CD4-positive, alpha-beta T cell (primary cell): ENCODE results near the gene ADAMTS7. TPM values are rescaled to one million over a fixed set of nuclear protein-coding genes. Genes with fewer than 3 reads are reported as not detected.
"Not testable (repeated sequence)": the region's sequence is repeated elsewhere in the genome, so short reads cannot be mapped to it uniquely, and the experiment has no call there.

Experiments
- ATAC-seq: fragments of 200-7000 bp; cut with Tn5 transposase; one replicate; pipeline ENCODE4 v1.10.0; 2022; ENCODE audit warnings: mild to moderate bottlenecking; ENCODE audit not compliant: poor library complexity
- CTCF ChIA-PET: fragments of 350-600 bp; sonication (Branson Sonifier 250); formaldehyde crosslinking; loops from one replicate; lab custom pipeline; 2021; ENCODE audit warnings: antibody characterized with exemption, inconsistent platforms; lab: Charles Lee
- POLR2A ChIA-PET: fragments of 350-600 bp; sonication (Branson Sonifier 250); formaldehyde crosslinking; loops from one replicate; lab custom pipeline; 2021; ENCODE audit warnings: antibody characterized with exemption, inconsistent platforms; lab: Charles Lee
- DNase-seq, 14 experiments: peaks; one replicate each; pipeline ENCODE4 v3.0.0-alpha.2; 2013 to 2020; ENCODE audit warnings: mixed read lengths in 2 of 14
- H3K27ac ChIP-seq, 2 donors: one replicate each; pipeline versions ENCODE4 v1.5.1 to v1.7.0; 2013; ENCODE audit warnings: low read length in 2 of 2, low read depth in 1 of 2, mild to moderate bottlenecking in 1 of 2
- H3K27me3 ChIP-seq, 2 experiments: 1 replicate in 1 of 2; 2 replicates in 1 of 2; pipeline versions ENCODE4 v1.6.1 to v1.7.0; 2013; ENCODE audit warnings: low read length in 2 of 2, control low read depth in 1 of 2, mild to moderate bottlenecking in 1 of 2, moderate library complexity in 1 of 2; ENCODE audit not compliant: insufficient read depth in 2 of 2, control insufficient read depth in 1 of 2
- H3K36me3 ChIP-seq: one replicate; pipeline ENCODE4 v1.6.1; 2013; ENCODE audit warnings: low read length, control low read depth; ENCODE audit not compliant: insufficient read depth
- H3K4me1 ChIP-seq: one replicate; pipeline ENCODE4 v1.6.1; 2013; ENCODE audit warnings: low read length, control low read depth; ENCODE audit not compliant: insufficient read depth
- H3K4me3 ChIP-seq: one replicate; pipeline ENCODE4 v1.5.1; 2013; ENCODE audit warnings: mild to moderate bottlenecking, low read length, moderate library complexity
- H3K9me3 ChIP-seq, 2 experiments: 1 replicate in 1 of 2; 2 replicates in 1 of 2; pipeline versions ENCODE4 v1.6.1 to v1.7.0; 2013; ENCODE audit warnings: low read length in 2 of 2, mild to moderate bottlenecking in 2 of 2, control low read depth in 1 of 2, moderate library complexity in 1 of 2; ENCODE audit not compliant: control insufficient read depth in 1 of 2, insufficient read depth in 1 of 2
- H3K27ac Mint-ChIP-seq: one replicate; pipeline ENCODE4 v1.8.0; 2020; ENCODE audit warnings: mixed read lengths
- H3K27me3 Mint-ChIP-seq: one replicate; pipeline ENCODE4 v1.8.0; 2021; ENCODE audit warnings: mixed read lengths
- H3K36me3 Mint-ChIP-seq: one replicate; pipeline ENCODE4 v1.8.0; 2021; ENCODE audit warnings: low read depth, mixed read lengths
- H3K4me1 Mint-ChIP-seq: one replicate; pipeline ENCODE4 v1.8.0; 2021; ENCODE audit warnings: low read depth, mixed read lengths
- H3K4me3 Mint-ChIP-seq: one replicate; pipeline ENCODE4 v1.8.0; 2020; ENCODE audit warnings: mild to moderate bottlenecking, mixed read lengths
- H3K9me3 Mint-ChIP-seq: one replicate; pipeline ENCODE4 v1.8.0; 2020; ENCODE audit warnings: mixed read lengths
- intact Hi-C, 2 experiments: fragments of 100-400 bp; cut with DNase I in 1 of 2; cut with micrococcal nuclease in 1 of 2; formaldehyde crosslinking; loops; one replicate each; pipeline versions ENCODE4 v1.15.1 to v1.9.0; 2023 to 2025; cut with DNase I, micrococcal nuclease
- total RNA-seq, 174 experiments: library from RNA in 2 of 174; stranded (reverse) in 2 of 174; gene quantifications; one replicate each; pipeline ENCODE4 v1.2.3 and lab custom pipeline; 2021 to 2026
- TF ChIP-seq, protein P1 (sequence below): fragments of 200-600 bp; IDR thresholded peaks from one replicate; pipeline ENCODE4 v1.8.0; 2022; ENCODE audit warnings: antibody characterized with exemption, mild to moderate bottlenecking

The ADAMTS7 gene
- total RNA-seq, 2 experiments from 2014 or later = 0.11 to 0.30 TPM

DNA sequence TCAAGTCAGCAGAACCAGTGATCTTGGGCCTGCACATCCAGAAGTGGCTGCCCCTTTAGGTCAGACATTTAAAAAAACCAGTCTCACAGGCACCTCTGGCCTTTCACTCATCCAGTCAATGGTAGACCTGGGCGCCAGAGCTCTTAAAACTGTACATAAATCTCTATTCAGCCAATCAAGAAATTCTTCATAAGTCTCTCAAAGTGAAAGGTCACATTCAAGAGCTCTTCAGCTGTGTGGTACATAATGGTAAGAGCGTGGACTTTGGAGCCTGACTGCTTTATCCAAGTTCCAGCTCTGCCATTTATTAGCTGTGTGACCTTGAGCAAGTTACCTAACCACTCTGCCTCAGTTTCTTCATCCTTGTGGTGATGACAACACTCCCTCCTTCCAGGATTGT lies 39.1 kb upstream of the ADAMTS7 start:
- CTCF ChIA-PET = no interaction called here
- DNase-seq = no peak
- intact Hi-C loops = no loop called here

DNA sequence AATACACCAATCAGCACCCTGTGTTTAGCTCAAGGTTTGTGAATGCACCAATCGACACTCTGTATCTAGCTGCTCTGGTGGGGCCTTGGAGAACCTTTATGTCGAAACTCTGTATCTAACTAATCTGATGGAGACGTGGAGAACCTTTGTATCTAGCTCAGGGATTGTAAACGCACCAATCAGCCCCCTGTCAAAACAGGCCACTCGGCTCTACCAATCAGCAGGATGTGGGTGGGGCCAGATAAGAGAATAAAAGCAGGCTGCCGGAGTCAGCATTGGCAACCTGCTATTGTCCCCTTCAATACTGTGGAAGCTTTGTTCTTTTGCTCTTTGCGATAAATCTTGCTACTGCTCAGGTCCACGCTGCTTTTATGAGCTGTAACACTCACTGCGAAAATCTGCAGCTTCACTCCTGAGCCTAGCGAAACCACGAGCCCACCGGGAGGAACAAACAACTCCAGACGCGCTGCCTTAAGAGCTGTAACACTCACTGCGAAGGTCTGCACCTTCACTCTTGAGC lies 36.2 kb upstream of the ADAMTS7 start:
- H3K27ac Mint-ChIP-seq, ATAC-seq, H3K4me1 Mint-ChIP-seq, H3K27me3 Mint-ChIP-seq, DNase-seq, H3K9me3 ChIP-seq, H3K36me3 ChIP-seq, CTCF ChIA-PET, H3K27ac ChIP-seq, H3K36me3 Mint-ChIP-seq, H3K9me3 Mint-ChIP-seq, intact Hi-C loops, H3K27me3 ChIP-seq, H3K4me3 Mint-ChIP-seq, POLR2A ChIA-PET, H3K4me1 ChIP-seq, H3K4me3 ChIP-seq: not testable (repeated sequence)

More for the DNA sequence above, 39.1 kb upstream of the ADAMTS7 start:
- POLR2A ChIA-PET = no interaction called here
- H3K27me3 ChIP-seq = peaks cover 0 to 2% of the 10 kb centered on the region in 2 experiments
- Mint-ChIP-seq H3K27me3 (no peaks in the 10 kb centered on the region), H3K27ac (no peak overlapping the region), H3K4me3 (no peak overlapping the region), H3K4me1 (no peaks in the 10 kb centered on the region), H3K9me3 (no peaks in the 10 kb centered on the region), H3K36me3 (no peaks in the 10 kb centered on the region)
- H3K27ac ChIP-seq = no peak overlapping the region
- no peaks in the 10 kb centered on the region for H3K9me3 ChIP-seq
- no peaks in the 10 kb centered on the region for H3K36me3 ChIP-seq
- TF ChIP-seq, protein P1, sequence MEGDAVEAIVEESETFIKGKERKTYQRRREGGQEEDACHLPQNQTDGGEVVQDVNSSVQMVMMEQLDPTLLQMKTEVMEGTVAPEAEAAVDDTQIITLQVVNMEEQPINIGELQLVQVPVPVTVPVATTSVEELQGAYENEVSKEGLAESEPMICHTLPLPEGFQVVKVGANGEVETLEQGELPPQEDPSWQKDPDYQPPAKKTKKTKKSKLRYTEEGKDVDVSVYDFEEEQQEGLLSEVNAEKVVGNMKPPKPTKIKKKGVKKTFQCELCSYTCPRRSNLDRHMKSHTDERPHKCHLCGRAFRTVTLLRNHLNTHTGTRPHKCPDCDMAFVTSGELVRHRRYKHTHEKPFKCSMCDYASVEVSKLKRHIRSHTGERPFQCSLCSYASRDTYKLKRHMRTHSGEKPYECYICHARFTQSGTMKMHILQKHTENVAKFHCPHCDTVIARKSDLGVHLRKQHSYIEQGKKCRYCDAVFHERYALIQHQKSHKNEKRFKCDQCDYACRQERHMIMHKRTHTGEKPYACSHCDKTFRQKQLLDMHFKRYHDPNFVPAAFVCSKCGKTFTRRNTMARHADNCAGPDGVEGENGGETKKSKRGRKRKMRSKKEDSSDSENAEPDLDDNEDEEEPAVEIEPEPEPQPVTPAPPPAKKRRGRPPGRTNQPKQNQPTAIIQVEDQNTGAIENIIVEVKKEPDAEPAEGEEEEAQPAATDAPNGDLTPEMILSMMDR = no peak
- H3K4me1 ChIP-seq = no peaks in the 10 kb centered on the region
- H3K4me3 ChIP-seq = no peak overlapping the region
- no peak for ATAC-seq

DNA sequence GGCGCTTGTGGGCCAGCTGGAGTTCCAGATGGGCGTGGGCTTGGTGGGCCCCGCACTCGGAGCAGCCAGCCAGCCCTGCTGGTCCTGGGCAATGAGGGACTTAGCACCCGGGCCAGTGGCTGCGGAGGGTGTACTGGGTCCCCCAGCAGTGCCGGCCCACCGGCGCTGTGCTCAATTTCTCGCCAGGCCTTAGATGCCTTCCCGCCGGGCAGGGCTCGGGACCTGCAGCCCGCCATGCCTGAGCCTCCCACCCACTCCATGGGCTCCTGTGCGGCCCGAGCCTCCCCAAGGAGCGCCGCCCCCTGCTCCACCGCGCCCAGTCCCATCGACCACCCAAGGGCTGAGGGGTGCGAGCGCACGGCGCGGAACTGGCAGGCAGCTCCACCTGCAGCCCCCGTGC lies 35.6 kb upstream of the ADAMTS7 start:
- H3K27ac ChIP-seq, DNase-seq, H3K4me3 Mint-ChIP-seq, POLR2A ChIA-PET, H3K36me3 Mint-ChIP-seq, H3K4me1 ChIP-seq, H3K4me3 ChIP-seq, H3K27me3 ChIP-seq, H3K4me1 Mint-ChIP-seq, ATAC-seq, CTCF ChIA-PET, H3K36me3 ChIP-seq, H3K9me3 ChIP-seq, H3K9me3 Mint-ChIP-seq, H3K27me3 Mint-ChIP-seq, H3K27ac Mint-ChIP-seq, intact Hi-C loops: not testable (repeated sequence)

DNA sequence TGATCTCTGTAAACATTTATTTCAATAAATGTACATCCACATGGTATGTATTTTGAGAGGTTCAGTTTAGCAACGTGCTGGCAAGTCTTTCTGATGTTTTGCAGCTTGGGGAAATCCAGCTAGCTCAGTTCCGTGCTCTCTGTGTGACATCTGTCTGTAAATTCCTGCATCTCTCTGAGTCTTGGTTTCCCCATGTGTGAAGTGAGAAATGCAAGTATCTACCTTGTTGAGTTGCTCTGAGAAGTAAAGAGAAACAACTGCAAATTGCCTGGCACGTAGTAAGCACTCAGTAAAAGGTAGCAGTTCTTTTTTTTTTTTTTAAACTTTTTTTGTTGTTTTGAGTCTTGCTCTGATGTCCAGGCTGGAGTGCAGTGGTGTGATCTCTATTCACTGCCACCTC lies 31.3 kb upstream of the ADAMTS7 start:
- DNase-seq (no peak), ATAC-seq (no peak)
- intact Hi-C loops = no loop called here
- H3K36me3 ChIP-seq = no peaks in the 10 kb centered on the region
- ChIA-PET POLR2A (no interaction called here), CTCF (no interaction called here)
- TF ChIP-seq, protein P1 = no peak
- no peaks in the 10 kb centered on the region for H3K27me3 ChIP-seq
- Mint-ChIP-seq H3K27ac (no peak overlapping the region), H3K4me3 (no peak overlapping the region), H3K4me1 (no peaks in the 10 kb centered on the region), H3K36me3 (no peaks in the 10 kb centered on the region), H3K9me3 (no peaks in the 10 kb centered on the region), H3K27me3 (peaks cover 5% of the 10 kb centered on the region)
- H3K9me3 ChIP-seq = no peaks in the 10 kb centered on the region
- no peaks in the 10 kb centered on the region for H3K4me1 ChIP-seq
- H3K27ac ChIP-seq = no peak overlapping the region
- no peak overlapping the region for H3K4me3 ChIP-seq
